ENCODE data around the gene AVPI1. TPM values are rescaled to one million over a fixed set of nuclear protein-coding genes. Genes with fewer than 3 reads are reported as not detected.
"Not testable (repeated sequence)": the region's sequence is repeated elsewhere in the genome, so short reads cannot be mapped to it uniquely, and the experiment has no call there.

Gene AVPI1
- total RNA-seq, 1 donor from 2014 or later: 0.42 TPM

DNA sequence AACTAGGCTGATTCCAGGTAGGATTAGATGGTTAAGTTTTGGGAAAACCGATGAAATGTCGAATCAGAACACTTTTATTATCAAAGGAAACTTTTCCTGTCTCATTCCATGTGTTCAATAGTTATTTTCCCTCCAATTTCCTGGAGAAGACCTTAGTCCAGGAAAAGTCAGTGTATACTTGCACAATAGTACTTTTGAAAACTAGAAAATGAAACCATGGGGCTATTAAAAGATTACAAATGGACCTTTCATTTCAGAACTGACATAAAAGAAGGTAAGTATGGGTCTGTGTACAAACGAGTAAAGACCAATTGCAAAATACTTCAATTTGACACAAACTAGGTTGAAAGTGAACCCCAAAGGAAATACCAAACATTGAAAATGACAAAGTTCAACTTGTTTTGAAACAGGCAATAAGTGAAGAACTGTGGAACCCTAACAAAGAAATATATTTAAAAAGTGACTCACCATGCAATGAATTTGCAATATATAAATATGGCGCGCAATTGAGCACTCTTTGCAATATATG, 2.1 kb downstream of the AVPI1 start:
- intact Hi-C loops (cut with micrococcal nuclease): loop anchor here (5.0 kb wide), 2 partner anchors 238 to 853 kb away; partner anchors contain the start of genes EXOSC1, LCOR and ZDHHC16

DNA sequence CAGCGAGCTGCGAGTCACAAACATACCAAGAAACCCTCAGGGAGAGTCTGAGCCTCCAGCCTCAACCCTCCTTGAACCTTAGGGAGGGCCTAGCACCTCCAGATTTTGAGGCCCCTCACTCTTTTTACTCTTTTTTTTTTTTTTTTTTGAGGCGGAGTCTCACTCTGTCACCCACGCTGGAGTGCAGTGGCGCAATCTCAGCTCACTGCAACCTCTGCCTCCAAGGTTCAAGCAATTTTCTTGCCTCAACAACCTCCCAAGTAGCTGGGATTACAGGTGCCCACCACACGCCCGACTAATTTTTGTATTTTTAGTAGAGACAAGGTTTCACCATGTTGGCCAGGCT, 2.7 kb downstream of the AVPI1 start:
- intact Hi-C loops (cut with micrococcal nuclease): not testable (repeated sequence)

DNA sequence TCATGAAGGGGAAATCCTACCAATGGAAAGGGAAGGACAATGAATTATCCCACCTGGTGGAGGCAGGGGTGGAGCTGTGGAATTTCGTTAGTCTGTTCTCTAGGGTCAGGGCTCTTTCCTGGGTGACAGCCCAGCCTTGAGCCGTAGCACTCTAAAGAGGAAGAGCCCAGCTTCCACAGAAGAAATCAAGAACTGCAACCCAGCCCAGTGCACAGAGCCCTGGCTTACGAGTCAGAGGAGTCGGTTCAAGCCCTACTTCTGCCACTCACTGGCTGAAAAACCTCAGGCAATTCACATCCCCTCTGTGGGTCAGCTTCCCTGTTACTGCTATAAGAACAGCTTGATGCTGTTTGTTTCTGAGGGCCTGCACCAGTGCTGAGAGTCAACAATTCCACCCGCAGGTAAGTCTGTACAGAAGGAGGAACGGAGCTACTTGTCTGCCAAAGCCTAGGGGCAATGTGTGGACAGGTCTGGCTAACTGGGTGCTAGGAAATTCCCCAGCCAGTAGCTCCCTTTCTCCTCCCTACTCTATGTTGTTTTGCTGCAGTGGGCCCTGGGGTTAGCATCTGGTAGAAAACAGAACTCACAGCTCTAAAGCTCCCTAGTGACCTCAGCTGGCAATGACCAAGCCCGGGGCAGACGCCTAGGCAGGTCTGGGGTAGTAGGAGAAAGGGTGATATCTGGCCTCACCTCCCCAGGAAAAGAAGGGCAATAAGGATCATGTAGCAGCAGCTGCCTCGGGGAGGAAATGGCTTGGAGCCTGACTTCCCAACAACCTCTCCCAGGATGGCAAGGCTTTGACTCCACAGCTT, 3.3 kb downstream of the AVPI1 start:
- intact Hi-C loops (cut with micrococcal nuclease): no loop called here

DNA sequence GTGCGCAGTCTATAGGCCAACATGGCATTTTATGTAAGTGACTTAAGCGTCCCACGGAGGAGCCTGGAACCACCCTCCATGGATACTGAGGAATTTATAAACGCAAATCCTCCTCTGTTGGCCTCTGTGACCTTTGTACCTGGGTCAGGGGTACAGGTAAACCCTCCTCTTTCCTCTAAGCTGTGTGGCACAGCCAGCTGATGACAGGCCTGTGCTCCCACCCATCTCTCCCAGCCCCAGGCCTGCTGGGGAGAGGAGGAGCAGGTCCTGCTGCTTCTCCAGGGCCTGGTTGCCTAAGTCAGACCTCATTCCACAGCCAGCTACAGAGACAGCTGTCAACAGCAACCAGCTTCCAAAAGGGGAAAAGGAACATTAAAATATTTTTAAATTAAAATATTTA, 5.0 kb downstream of the AVPI1 start:
- intact Hi-C loops (cut with micrococcal nuclease): no loop called here

DNA sequence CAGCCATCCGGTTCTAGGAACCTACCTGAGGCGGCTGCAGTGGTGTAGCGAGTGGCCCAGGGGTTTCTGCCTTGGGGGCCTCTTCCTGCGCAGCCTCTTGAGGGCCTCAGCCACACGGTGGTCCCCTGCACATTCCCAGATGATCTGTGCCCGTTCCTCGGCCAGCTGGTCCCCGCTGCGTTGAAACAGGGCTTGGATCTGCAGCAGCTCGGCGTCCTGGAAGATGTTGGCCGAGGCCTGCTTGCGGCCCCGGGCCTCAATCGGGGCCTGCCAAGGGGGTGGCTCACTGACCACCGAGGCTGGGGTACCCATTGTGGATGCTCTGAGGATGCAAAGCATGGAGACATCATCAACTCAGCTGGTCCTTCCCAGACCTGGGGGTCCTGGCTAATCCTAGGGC, 7.4 kb downstream of the AVPI1 start:
- intact Hi-C loops (cut with micrococcal nuclease): no loop called here

DNA sequence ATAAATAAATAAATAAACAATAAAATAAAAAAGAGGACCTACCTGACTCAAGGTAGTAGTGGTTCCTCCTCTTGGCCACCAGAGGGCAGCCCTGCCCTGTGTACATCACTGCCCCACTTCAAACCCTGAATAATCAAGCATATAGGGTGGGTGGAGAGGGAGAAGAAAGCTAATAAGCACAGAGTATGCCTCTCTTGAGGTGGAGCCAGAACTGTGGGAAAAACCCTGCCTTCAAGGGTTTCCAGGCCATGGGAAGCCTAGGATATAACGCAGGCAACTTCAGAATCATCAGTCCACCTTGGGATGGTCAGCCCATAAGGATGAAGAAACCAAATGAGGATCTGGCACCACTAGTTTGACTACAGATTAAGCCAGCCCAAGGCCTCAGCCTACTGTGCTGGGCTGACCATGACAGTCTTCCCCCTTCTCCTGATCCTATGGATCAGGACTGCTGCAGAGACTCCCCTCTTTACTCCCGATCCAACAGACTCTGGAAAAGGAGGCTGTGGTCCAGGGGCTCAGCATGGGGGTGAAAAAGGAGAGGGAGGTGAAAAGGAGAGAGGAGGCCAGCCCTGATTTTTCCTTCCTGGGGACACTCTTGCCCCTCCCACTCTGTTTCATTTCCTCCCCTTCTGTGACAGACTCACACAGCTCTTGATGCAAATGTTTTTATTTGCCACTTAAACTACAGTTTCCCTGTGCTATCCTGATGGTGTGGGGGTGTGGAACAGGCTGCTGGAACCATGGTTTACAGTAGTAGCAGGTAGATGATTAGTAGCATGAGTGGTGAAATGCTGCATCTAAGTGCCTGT, 10.1 kb downstream of the AVPI1 start:
- intact Hi-C loops (cut with micrococcal nuclease): loop anchor here (1.0 to 2.0 kb wide), 6 partner anchors 10 to 192 kb away; partner anchors contain the start of genes AVPI1, PI4K2A and ZFYVE27

DNA sequence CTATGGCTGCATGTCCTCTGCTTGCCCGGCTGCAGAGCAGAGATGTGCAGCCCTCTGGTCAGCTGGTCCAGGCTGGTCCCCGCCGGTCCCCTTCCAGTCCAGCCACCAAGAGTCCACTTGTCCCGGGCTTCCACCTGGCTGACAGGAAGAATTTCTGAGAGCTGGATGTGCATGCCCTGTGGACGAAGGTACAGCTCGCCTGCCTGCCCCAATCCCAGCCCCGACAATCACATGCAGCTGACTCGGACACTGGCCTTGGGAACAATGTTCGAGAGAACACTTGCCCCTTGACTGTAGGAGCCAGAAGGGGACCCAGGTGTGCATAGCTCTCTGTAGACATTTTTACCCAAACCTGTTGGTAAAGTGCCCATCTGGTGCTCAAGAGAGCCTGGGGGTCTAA, 11.8 kb downstream of the AVPI1 start:
- intact Hi-C loops (cut with micrococcal nuclease): no loop called here

DNA sequence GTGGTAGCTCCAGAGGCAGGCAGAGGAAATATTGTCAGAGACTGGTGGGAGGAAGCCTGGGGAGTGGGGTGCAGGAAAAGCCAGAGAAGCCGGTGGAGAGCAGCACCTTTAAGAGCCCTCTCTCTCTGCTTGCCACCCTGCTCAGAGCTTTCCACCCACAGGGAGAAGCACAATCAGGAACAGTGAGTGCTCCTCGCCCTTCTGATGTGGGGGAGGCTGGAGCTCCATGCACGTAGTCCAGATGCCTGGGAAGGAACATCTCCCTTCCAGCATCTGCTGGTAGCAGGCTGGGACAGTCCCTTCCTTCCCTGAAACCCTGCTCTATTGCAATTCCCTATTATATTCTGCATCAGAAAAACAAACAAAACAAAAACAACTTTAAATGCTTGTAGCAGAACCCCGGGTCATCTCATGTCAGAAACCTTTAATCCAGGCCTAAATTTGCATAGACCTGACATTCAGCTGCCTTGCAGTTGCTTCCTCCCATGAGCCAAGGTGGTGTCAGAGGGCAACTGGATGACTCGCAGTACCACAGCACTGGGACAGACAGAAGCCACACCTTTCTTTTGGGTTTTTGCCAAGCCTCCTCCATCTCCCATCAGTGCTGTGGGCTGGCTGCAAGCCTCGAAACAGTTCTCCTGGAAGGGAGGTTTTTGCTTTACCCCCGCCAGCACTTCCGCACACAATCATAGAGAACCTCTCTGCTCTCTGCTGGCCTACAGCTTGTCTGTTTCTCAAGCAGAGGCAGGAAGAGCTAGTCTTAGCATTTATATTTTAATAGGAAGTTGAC, 13.1 kb downstream of the AVPI1 start:
- intact Hi-C loops (cut with micrococcal nuclease): no loop called here

DNA sequence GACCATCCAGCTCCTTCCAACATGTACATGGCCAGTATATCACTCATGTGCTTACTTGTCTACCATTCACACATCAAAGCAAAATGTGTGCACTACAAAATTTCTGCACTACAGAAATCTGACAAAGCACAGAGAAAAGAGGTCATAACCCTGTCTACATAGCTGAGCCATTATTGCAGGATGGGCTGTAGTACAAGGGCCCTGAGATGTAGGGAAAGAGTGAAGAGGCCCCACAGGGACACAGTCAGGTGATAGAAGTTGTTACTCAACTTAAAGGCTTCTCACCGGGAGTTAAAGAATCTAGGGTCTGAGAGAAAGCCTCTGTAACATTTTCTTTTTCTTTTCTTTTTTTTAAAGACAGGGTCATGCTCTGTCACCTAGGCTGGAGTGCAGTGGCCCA, 17.5 kb downstream of the AVPI1 start:
- intact Hi-C loops (cut with micrococcal nuclease): no loop called here

DNA sequence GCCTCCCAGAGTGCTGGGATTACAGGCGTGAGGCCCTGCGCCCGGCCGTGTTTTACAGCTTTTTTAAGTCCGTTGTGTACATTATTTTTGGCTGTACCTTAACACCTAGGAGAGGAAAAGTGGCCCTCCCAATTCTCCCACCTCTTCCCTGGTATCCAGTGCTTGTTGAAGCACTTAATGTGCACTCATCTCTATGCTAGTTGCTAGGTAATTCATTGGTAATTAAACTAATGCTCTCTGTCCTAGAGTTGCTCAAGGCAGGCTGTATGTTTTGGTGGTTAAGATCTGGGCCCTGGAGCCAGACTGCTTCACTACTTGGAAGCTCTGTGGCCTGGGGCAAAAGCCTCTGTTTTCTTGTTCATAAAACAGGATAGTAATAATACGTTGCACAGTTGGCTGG, 19.6 kb downstream of the AVPI1 start:
- intact Hi-C loops (cut with micrococcal nuclease): no loop called here

DNA sequence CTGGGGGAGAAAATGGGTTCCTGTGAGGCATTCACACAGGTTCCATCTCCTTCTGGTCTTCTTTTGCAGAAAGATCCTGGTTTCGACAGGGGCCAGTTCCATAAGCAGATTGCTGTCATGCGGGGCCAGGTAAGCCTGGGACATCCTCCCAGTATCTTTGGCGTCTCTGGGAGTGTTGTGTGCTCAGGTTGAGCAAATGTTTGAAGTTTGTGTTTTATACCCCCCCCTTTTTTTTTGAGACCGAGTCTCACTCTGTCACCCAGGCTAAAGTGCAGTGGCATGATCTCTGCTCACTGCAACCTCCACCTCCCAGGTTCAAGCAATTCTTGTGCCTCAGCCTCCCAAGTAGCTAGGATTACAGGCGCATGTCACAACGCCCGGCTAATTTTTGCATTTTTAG, 20.0 kb downstream of the AVPI1 start:
- intact Hi-C loops (cut with micrococcal nuclease): no loop called here

DNA sequence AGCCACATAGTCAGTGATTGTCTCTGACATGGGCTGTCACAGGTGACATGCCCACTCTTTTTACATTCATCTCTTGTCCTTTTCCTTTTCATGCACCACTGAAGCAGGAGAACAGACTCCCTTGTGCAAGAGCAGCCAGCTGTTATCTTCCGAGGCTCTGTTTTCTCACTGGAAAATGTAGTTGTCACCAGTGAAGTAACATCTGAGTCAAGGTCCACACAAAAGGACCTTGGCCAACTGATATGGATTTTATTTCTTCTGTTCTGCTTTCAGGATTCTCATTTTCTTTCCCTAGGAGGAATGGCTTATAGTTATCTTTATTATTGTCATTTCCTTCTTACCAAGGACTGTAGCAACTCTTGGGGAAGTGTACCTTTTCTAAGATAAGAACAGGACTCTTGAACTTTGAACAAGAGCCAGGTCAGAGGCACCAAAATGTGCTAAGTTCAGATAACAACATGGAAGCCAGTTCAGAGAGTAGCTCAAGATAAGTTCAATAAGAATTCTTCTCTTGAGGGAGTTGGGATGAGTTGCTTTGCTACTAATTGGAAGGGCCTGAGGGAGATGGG, 22.7 kb downstream of the AVPI1 start:
- intact Hi-C loops (cut with micrococcal nuclease): no loop called here

DNA sequence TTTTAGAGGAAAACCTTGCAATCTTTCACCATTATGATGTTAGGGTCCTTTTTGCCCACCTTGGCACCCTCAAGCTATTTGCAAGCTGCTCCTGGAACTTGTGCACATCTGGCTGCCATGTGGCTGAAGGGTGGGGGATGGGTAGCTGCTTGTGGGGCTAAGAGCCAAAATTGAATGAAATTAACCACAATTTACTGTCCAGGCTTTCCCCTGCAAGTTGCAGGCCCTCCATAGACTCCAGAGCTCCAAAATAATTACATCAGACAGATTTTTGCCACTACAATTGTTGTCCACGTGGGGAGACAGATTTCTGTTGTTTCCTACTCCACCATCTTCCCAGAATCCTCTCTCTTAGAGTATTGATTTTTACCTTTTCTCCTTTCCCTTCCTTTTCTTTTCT, 27.5 kb downstream of the AVPI1 start:
- intact Hi-C loops (cut with micrococcal nuclease): no loop called here

DNA sequence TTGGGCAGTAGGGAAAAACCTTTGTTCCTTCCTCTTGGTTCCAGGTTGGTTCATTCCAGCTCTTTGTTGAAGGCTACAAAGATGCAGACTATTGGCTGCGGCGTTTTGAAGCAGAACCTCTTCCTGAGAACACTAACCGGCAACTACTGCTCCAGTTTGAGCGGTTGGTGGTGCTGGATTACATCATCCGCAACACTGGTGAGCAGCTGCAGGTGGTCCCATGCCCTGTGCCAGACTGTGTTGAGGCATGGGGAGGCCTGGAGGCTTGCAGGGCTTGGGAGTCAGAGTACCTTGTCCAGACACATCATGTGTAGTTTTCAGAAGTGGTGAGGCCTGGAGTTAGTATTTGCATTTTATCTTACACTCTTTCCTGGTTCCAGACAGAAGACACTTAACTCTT, 30.3 kb downstream of the AVPI1 start:
- intact Hi-C loops (cut with micrococcal nuclease): no loop called here

DNA sequence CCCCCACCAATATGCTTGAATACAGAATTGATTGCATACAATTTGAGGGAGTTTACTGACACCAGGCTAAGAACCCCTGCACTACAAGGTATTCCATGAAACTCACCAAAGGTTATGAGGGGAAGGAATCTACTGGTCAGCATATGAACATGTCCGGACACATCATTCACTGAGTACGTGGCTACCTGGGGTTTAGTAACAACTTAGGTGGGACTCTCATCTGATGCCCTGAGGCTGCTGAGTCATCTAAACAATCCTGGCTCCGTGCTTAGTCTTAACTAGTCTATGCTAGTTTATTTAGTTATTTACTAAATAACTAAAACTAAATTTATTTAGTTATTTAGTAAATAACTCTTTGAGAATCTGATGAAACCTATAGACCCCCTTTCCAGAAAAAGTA, 35.3 kb downstream of the AVPI1 start:
- intact Hi-C loops (cut with micrococcal nuclease): no loop called here

DNA sequence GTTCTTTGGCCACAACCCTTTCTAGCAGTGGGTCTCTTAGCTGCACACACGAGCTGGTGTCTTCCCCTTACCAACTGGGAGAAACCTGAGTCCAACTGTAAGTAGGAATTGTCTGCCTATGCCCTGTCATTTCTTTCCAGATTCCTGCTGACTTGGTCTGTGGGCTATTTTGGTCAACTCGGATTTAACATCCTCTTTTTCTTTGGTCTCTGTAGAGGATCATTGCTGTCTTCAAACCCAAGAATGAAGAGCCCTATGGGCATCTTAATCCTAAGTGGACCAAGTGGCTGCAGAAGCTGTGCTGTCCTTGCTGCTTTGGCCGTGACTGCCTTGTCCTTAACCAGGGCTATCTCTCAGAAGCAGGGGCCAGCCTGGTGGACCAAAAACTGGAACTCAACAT, 36.3 kb downstream of the AVPI1 start:
- intact Hi-C loops (cut with micrococcal nuclease): no loop called here

DNA sequence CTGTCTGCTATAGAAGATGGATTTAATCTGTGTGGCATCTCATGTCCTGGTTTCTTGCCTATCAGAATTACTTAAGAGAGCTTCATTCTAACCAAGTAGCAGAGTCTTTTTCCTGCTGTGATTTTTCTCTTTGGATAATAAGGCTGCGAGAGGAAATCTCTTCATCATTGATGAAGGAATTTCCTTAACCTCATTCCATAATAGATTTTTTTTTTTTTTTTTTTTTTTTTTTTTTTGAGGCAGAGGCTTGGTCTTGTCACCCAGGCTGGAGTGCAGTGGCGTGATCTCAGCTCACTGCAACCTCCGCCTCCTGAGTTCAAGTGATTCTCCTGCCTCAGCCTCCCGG, 37.7 kb downstream of the AVPI1 start:
- intact Hi-C loops (cut with micrococcal nuclease): loop anchor here (1.0 to 2.0 kb wide), 2 partner anchors 9 to 37 kb away; partner anchors contain the start of genes AVPI1 and PI4K2A

DNA sequence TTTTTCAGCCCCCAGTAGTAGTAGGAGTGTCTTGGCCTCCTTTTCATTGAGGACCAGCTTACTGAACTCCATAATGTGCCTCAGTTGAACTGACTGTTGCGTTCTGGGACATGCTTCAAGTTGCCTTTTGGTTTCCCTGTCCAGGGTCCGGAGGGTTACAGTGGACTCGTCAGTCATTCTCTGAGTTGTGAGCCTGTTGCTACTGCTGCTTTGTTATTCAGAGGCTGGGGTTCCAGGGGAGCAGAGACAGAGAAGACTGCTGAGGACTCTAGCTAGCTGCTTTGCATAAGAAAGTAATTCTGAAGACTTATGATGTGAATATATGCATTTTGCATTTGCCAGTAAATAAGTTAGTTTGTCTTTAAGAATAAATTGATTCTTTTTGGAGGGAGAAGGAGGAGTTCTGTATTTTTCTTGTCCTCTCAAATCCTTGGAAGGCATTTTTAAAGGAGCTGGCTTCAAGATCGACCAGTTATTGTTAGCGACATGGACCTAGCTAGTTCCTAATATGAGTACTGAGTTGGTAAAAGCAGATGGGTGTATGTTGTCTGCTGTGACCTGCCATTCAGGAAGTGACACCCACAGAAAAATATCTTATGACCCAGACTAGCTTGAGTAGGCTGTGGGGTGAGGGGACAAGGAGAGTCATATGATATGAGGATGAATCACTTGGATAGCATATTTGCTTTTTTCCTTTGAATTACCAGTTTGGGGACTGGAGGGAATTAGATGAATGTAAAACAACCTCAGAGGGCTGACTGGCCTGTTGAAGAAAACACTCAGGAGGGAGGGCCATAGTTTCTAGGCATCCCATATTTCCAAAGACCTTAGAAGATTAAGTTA, 38.3 kb downstream of the AVPI1 start:
- intact Hi-C loops (cut with micrococcal nuclease): loop anchor here (1.0 to 2.0 kb wide), 2 partner anchors 8 to 38 kb away; partner anchors contain the start of genes AVPI1 and PI4K2A

DNA sequence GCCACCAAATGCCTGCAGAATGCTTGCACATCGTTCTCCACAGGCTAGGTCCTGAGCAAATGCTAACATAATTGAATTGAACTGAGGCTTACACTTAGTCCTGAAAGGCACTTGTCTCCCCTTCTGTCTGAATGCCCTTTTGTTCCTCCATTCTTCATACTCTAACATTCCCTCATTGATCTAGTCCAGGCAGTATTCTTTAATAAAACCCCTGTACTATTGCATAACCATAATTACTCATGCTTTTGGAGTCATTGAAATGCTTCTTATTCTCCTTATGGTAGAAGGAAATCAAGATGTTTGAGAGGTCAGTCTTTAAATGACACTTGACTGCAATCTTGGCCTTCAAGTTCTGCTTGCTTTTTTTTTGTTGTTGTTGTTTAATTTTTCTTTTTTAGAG, 39.5 kb downstream of the AVPI1 start:
- intact Hi-C loops (cut with micrococcal nuclease): no loop called here

DNA sequence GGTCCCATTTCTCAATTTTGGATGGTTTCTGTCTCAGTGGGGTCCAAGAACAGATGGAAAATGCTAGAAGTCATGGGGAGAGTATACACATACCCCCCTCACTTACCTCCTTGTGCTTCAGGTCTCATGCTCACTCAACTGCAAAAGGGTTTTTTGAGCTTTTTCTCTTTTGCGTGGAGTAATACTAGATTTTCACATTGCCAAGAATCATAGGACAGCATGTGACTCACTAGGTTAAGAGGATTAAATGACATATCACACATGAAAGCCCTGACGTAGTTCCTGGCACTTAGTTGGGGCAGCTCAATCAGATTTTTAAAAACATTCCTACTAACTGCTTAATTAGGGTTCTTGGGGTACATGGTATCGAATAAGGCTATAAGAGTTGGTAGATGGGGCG, 42.1 kb downstream of the AVPI1 start:
- intact Hi-C loops (cut with micrococcal nuclease): loop anchor here (5.0 kb wide), 1 partner anchor 813 kb away; the partner anchor contains the start of gene LCOR

Measured in T-helper 1 cell treated with Interleukin-12 subunit alpha and Interleukin-12 subunit beta and Interleukin-4 antibody, amounts not matched to agents 30 ng/mL and 1 ng/mL, for 36 hours (primary cell).